ENCODE data around the gene PDE2A. TPM values are rescaled to one million over a fixed set of nuclear protein-coding genes. Genes with fewer than 3 reads are reported as not detected.

PDE2A gene
- total and polyA plus RNA-seq, 2 donors (not counting 1 experiment from before 2014, with no cell fraction given), result 0.88 to 2.9 TPM

DNA sequence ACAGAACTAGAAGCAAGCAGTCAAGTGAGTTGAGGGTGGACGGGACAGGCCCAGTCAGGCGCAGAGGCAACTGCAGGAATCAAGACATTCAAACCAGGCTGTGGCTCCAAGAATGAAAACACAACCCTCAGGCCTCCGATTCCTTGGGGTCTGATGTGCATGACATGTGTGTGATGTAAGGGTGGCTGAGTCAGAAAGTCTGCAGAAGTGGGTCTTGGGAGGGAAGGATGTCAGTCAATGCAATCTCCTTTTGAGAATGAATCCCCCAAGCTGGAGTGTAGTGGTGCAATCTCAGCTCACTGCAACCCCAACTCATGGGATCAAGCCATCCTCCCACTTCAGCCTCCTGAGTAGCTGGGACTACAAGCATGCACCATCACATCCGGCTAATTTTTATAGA lies 15.9 kb upstream of the PDE2A start:
- Mint-ChIP-seq H3K4me1 (no peaks in the 10 kb centered on the region), H3K27me3 (no peaks in the 10 kb centered on the region), H3K27ac (no peak overlapping the region), H3K4me3 (no peak overlapping the region), H3K9me3 (ENCODE audit: insufficient read depth) (no peaks in the 10 kb centered on the region)
- Histone ChIP-seq H3K79me2 (ENCODE audit: control insufficient read depth, insufficient read depth, low read length) (no peaks in the 10 kb centered on the region), H3K4me1 (ENCODE audit: control insufficient read depth in 2 of 2, insufficient read depth in 2 of 2, low read length in 2 of 2) (no peaks in the 10 kb centered on the region), H4K20me1 (ENCODE audit: control insufficient read depth, insufficient read depth, low read length, poor library complexity, severe bottlenecking) (peaks cover 32% of the 10 kb centered on the region), H3K9ac (ENCODE audit: low read length) (no peak overlapping the region), H3K27ac (ENCODE audit: low read length in 2 of 2) (no peak overlapping the region), H3K9me3 (ENCODE audit: control extremely low read depth in 1 of 3, control insufficient read depth in 2 of 3, insufficient read depth in 1 of 3, low read length in 2 of 3) (no peaks in the 10 kb centered on the region), H2AFZ (ENCODE audit: insufficient read depth, low read depth, low read length, poor library complexity, severe bottlenecking) (no peak overlapping the region), H3K4me2 (replicated peaks; ENCODE audit: low read depth, low read length, poor library complexity, severe bottlenecking) (no peak overlapping the region), H3K27me3 (replicated peaks in 1 of 4; ENCODE audit: control extremely low read depth in 1 of 4, control insufficient read depth in 3 of 4, insufficient read depth in 4 of 4, low read length in 3 of 4) (no peaks in the 10 kb centered on the region), H3K4me3 (ENCODE audit: control extremely low read depth in 1 of 5, extremely low read depth in 1 of 5, insufficient read depth in 1 of 5, low read depth in 2 of 5, low read length in 4 of 5) (no peak overlapping the region), H3K36me3 (replicated peaks in 1 of 2; ENCODE audit: control extremely low read depth in 1 of 2, control insufficient read depth in 1 of 2, extremely low read depth in 1 of 2, insufficient read depth in 2 of 2, low read length in 1 of 2) (peaks cover 2 to 91% of the 10 kb centered on the region in 2 experiments)
- ChIA-PET CTCF (no interaction called here), POLR2A (no interaction called here)
- TF ChIP-seq EZH2 (IDR thresholded peaks at IDR 0.05; ENCODE audit: borderline replicate concordance, insufficient read depth, low read depth, low read length, poor library complexity, severe bottlenecking), result no peak
- TF ChIP-seq, protein P1, sequence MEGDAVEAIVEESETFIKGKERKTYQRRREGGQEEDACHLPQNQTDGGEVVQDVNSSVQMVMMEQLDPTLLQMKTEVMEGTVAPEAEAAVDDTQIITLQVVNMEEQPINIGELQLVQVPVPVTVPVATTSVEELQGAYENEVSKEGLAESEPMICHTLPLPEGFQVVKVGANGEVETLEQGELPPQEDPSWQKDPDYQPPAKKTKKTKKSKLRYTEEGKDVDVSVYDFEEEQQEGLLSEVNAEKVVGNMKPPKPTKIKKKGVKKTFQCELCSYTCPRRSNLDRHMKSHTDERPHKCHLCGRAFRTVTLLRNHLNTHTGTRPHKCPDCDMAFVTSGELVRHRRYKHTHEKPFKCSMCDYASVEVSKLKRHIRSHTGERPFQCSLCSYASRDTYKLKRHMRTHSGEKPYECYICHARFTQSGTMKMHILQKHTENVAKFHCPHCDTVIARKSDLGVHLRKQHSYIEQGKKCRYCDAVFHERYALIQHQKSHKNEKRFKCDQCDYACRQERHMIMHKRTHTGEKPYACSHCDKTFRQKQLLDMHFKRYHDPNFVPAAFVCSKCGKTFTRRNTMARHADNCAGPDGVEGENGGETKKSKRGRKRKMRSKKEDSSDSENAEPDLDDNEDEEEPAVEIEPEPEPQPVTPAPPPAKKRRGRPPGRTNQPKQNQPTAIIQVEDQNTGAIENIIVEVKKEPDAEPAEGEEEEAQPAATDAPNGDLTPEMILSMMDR (IDR thresholded peaks at IDR 0.05), result no peak
- intact Hi-C loops (cut with micrococcal nuclease), result no loop called here
- DNase-seq (no peak), ATAC-seq (ENCODE audit: low read depth) (no peak)
- 100% methylated on average over 3 of the region's 4 CpGs for WGBS (ENCODE audit: insufficient coverage)

GRCh38 chr11:72688929-72689328 lies 14.7 kb upstream of the PDE2A start:
- Histone ChIP-seq H3K4me3 (ENCODE audit: control extremely low read depth in 1 of 5, extremely low read depth in 1 of 5, insufficient read depth in 1 of 5, low read depth in 2 of 5, low read length in 4 of 5) (no peak overlapping the region), H3K79me2 (ENCODE audit: control insufficient read depth, insufficient read depth, low read length) (no peaks in the 10 kb centered on the region), H3K27ac (ENCODE audit: low read length in 2 of 2) (no peak overlapping the region), H3K9ac (ENCODE audit: low read length) (no peak overlapping the region), H3K27me3 (replicated peaks in 1 of 4; ENCODE audit: control extremely low read depth in 1 of 4, control insufficient read depth in 3 of 4, insufficient read depth in 4 of 4, low read length in 3 of 4) (no peaks in the 10 kb centered on the region), H2AFZ (ENCODE audit: insufficient read depth, low read depth, low read length, poor library complexity, severe bottlenecking) (no peak overlapping the region), H3K36me3 (replicated peaks in 1 of 2; ENCODE audit: control extremely low read depth in 1 of 2, control insufficient read depth in 1 of 2, extremely low read depth in 1 of 2, insufficient read depth in 2 of 2, low read length in 1 of 2) (peaks cover 0 to 90% of the 10 kb centered on the region in 2 experiments), H3K4me2 (replicated peaks; ENCODE audit: low read depth, low read length, poor library complexity, severe bottlenecking) (no peak overlapping the region), H4K20me1 (ENCODE audit: control insufficient read depth, insufficient read depth, low read length, poor library complexity, severe bottlenecking) (peaks cover 35% of the 10 kb centered on the region), H3K4me1 (ENCODE audit: control insufficient read depth in 2 of 2, insufficient read depth in 2 of 2, low read length in 2 of 2) (no peaks in the 10 kb centered on the region), H3K9me3 (ENCODE audit: control extremely low read depth in 1 of 3, control insufficient read depth in 2 of 3, insufficient read depth in 1 of 3, low read length in 2 of 3) (no peaks in the 10 kb centered on the region)
- TF ChIP-seq, protein P1 (IDR thresholded peaks at IDR 0.05), result no peak
- Mint-ChIP-seq H3K4me3 (no peak overlapping the region), H3K27me3 (no peaks in the 10 kb centered on the region), H3K27ac (no peak overlapping the region), H3K4me1 (no peaks in the 10 kb centered on the region), H3K9me3 (ENCODE audit: insufficient read depth) (no peaks in the 10 kb centered on the region)
- ChIA-PET CTCF (no interaction called here), POLR2A (no interaction called here)
- WGBS (ENCODE audit: insufficient coverage), result 92% methylated on average over 5 of the region's 7 CpGs
- ATAC-seq (ENCODE audit: low read depth) (no peak), DNase-seq (no peak)
- intact Hi-C loops (cut with micrococcal nuclease), result no loop called here

Data from B cell (primary cell).